ENCODE results near the gene NBPF11.
"Not testable (repeated sequence)": the region's sequence is repeated elsewhere in the genome, so short reads cannot be mapped to it uniquely, and the experiment has no call there.

The NBPF11 gene

GRCh38 chr1:148149050-148149815 lies 2.8 kb downstream of the NBPF11 start:
- DNase-seq (ENCODE audit: low read depth): not testable (repeated sequence)

GRCh38 chr1:148147052-148147838 lies 4.8 kb downstream of the NBPF11 start:
- DNase-seq (ENCODE audit: low read depth): not testable (repeated sequence)

GRCh38 chr1:148146191-148146997 lies 5.7 kb downstream of the NBPF11 start:
- DNase-seq (ENCODE audit: low read depth): not testable (repeated sequence)

GRCh38 chr1:148143223-148143622 lies 8.9 kb downstream of the NBPF11 start:
- DNase-seq (ENCODE audit: low read depth): not testable (repeated sequence)

- not testable (repeated sequence) for DNase-seq (ENCODE audit: low read depth)
Observed at GRCh38 chr1:148141936-148142335, 10.1 kb downstream of the NBPF11 start.

GRCh38 chr1:148138606-148139005 lies 13.5 kb downstream of the NBPF11 start:
- DNase-seq (ENCODE audit: low read depth): not testable (repeated sequence)

- not testable (repeated sequence) for DNase-seq (ENCODE audit: low read depth)
Observed at GRCh38 chr1:148122341-148122740, 29.7 kb downstream of the NBPF11 start.

- not testable (repeated sequence) for DNase-seq (ENCODE audit: low read depth)
Observed at GRCh38 chr1:148120395-148120794, 31.7 kb downstream of the NBPF11 start.

GRCh38 chr1:148095732-148096131 lies 56.3 kb downstream of the NBPF11 start:
- not testable (repeated sequence) for DNase-seq (ENCODE audit: low read depth)

- DNase-seq (ENCODE audit: low read depth): not testable (repeated sequence)
Observed at GRCh38 chr1:148086196-148086595, 65.9 kb downstream of the NBPF11 start.

- not testable (repeated sequence) for DNase-seq (ENCODE audit: low read depth)
Observed at GRCh38 chr1:148081205-148081604, 70.9 kb downstream of the NBPF11 start.

GRCh38 chr1:148078632-148079519 lies 73.2 kb downstream of the NBPF11 start:
- DNase-seq (ENCODE audit: low read depth): not testable (repeated sequence)

GRCh38 chr1:148078090-148078489 lies 74.0 kb downstream of the NBPF11 start:
- not testable (repeated sequence) for DNase-seq (ENCODE audit: low read depth)

GRCh38 chr1:148077458-148077857 lies 74.6 kb downstream of the NBPF11 start:
- DNase-seq (ENCODE audit: low read depth): not testable (repeated sequence)

- not testable (repeated sequence) for DNase-seq (ENCODE audit: low read depth)
Observed at GRCh38 chr1:148073392-148073791, 78.7 kb downstream of the NBPF11 start.

- DNase-seq (ENCODE audit: low read depth): not testable (repeated sequence)
Observed at GRCh38 chr1:148068606-148069005, 83.5 kb downstream of the NBPF11 start.

GRCh38 chr1:148068201-148068600 lies 83.9 kb downstream of the NBPF11 start:
- DNase-seq (ENCODE audit: low read depth): not testable (repeated sequence)

GRCh38 chr1:148060294-148060701 lies 91.8 kb downstream of the NBPF11 start:
- DNase-seq (ENCODE audit: low read depth): not testable (repeated sequence)

- DNase-seq (ENCODE audit: low read depth): not testable (repeated sequence)
Observed at GRCh38 chr1:148057384-148057783, 94.7 kb downstream of the NBPF11 start.

Data from activated T-helper 1 cell treated with Interleukin-2 at 50 U/mL for 16 hours (primary cell).